Muscle layer of duodenum (tissue), 2 donors: ENCODE data around the gene TUG1.

Source experiments
- H3K27ac ChIP-seq: one replicate; pipeline ENCODE4 v1.7.0; 2013; ENCODE audit warnings: mild to moderate bottlenecking, low read length
- H3K27me3 ChIP-seq: one replicate; pipeline ENCODE4 v1.7.0; 2013; ENCODE audit warnings: low read depth, mild to moderate bottlenecking, control low read depth, low read length
- H3K36me3 ChIP-seq, 2 donors: one replicate each; pipeline ENCODE4 v1.7.0; 2013; ENCODE audit warnings: low read length in 2 of 2, control low read depth in 1 of 2, mild to moderate bottlenecking in 1 of 2; ENCODE audit not compliant: insufficient read depth in 2 of 2, control insufficient read depth in 1 of 2
- H3K4me1 ChIP-seq, 2 donors: one replicate each; pipeline ENCODE4 v1.7.0; 2013; ENCODE audit warnings: low read length in 2 of 2, mild to moderate bottlenecking in 2 of 2, control low read depth in 1 of 2, moderate library complexity in 1 of 2; ENCODE audit not compliant: insufficient read depth in 2 of 2, control insufficient read depth in 1 of 2
- H3K4me3 ChIP-seq, 2 donors: one replicate each; pipeline ENCODE4 v1.7.0; 2013; ENCODE audit warnings: low read length in 2 of 2, low read depth in 1 of 2, mild to moderate bottlenecking in 1 of 2
- H3K9me3 ChIP-seq, 2 donors: one replicate each; pipeline ENCODE4 v1.7.0; 2013; ENCODE audit warnings: low read length in 2 of 2, control low read depth in 1 of 2, mild to moderate bottlenecking in 1 of 2; ENCODE audit not compliant: control insufficient read depth in 1 of 2
- donor health status: healthy.

The TUG1 gene

GRCh38 chr22:31005535-31005934 is 36.5 kb downstream of the TUG1 start:
- Histone ChIP-seq H3K27me3 (no peaks in the 10 kb centered on the region), H3K4me1 (no peaks in the 10 kb centered on the region), H3K9me3 (peaks cover 5 to 10% of the 10 kb centered on the region in 2 donors), H3K4me3 (no peak overlapping the region), H3K27ac (no peak overlapping the region), H3K36me3 (no peaks in the 10 kb centered on the region)

- no peaks in the 10 kb centered on the region for H3K4me1 ChIP-seq
- H3K27me3 ChIP-seq, result no peaks in the 10 kb centered on the region
- H3K36me3 ChIP-seq, result no peaks in the 10 kb centered on the region
- H3K9me3 ChIP-seq, result no peaks in the 10 kb centered on the region
- no peak overlapping the region for H3K27ac ChIP-seq
- no peak overlapping the region for H3K4me3 ChIP-seq
These were observed 50.3 kb downstream of the TUG1 start for GRCh38 chr22:31019191-31019930.

GRCh38 chr22:31020334-31020733 is 51.3 kb downstream of the TUG1 start:
- Histone ChIP-seq H3K9me3 (no peaks in the 10 kb centered on the region), H3K27ac (no peak overlapping the region), H3K27me3 (no peaks in the 10 kb centered on the region), H3K4me1 (no peaks in the 10 kb centered on the region), H3K36me3 (no peaks in the 10 kb centered on the region), H3K4me3 (no peak overlapping the region)

- H3K27me3 ChIP-seq, result no peaks in the 10 kb centered on the region
- H3K27ac ChIP-seq, result no peak overlapping the region
- H3K9me3 ChIP-seq, result no peaks in the 10 kb centered on the region
- H3K4me1 ChIP-seq, result no peaks in the 10 kb centered on the region
- H3K36me3 ChIP-seq, result no peaks in the 10 kb centered on the region
- no peak overlapping the region for H3K4me3 ChIP-seq
These were observed 53.5 kb downstream of the TUG1 start for GRCh38 chr22:31022516-31022915.
